H1 (cell line): ENCODE data around the gene NOL8. TPM values are rescaled to one million over a fixed set of nuclear protein-coding genes. Genes with fewer than 3 reads are reported as not detected.

ENCODE experiments used
- CTCF ChIA-PET: fragments of 300-600 bp; sonication (Branson Sonifier 250); formaldehyde crosslinking; loops from one replicate; lab custom pipeline; 2021; ENCODE audit not compliant: partially characterized antibody; lab: Charles Lee
- POLR2A ChIA-PET: fragments of 300-600 bp; sonication (Branson Sonifier 250); formaldehyde crosslinking; loops from one replicate; lab custom pipeline; 2021; ENCODE audit warnings: inconsistent platforms; ENCODE audit not compliant: partially characterized antibody; lab: Charles Lee
- DNase-seq, 2 experiments: peaks; one replicate each; pipeline versions ENCODE4 v3.0.0 to v3.0.0-alpha.2; 2010 to 2022; ENCODE audit warnings: low spot score in 2 of 2, low read depth in 1 of 2, mixed read lengths in 1 of 2
- FAIRE-seq: peaks from 2 replicates; lab custom pipeline; 2011; peaks lifted over from hg19 to GRCh38; lab: Jason Lieb, UNC
- H2AFZ ChIP-seq: 2 replicates; pipeline ENCODE4 v1.8.1; 2012; ENCODE audit warnings: low read length, inconsistent platforms
- H2AK5ac ChIP-seq: 2 replicates; pipeline ENCODE4 v1.6.1; 2013; ENCODE audit warnings: low read depth, low read length
- H2BK120ac ChIP-seq: replicated peaks from 2 replicates; pipeline ENCODE3; 2013; ENCODE audit warnings: low read depth, low read length, inconsistent platforms
- H2BK12ac ChIP-seq: 2 replicates; pipeline ENCODE4 v1.6.1; 2013; ENCODE audit warnings: low read depth, low read length
- H2BK15ac ChIP-seq: 2 replicates; pipeline ENCODE4 v1.6.1; 2013; ENCODE audit warnings: low read length
- H2BK20ac ChIP-seq: 2 replicates; pipeline ENCODE4 v1.6.1; 2013; ENCODE audit warnings: low read length
- H2BK5ac ChIP-seq: 2 replicates; pipeline ENCODE4 v1.6.1; 2013; ENCODE audit warnings: low read depth, low read length
- H3K14ac ChIP-seq: 2 replicates; pipeline ENCODE4 v1.6.1; 2013; ENCODE audit warnings: inconsistent platforms; ENCODE audit not compliant: insufficient read length
- H3K18ac ChIP-seq: 2 replicates; pipeline ENCODE4 v1.6.1; 2013; ENCODE audit warnings: low read length; ENCODE audit errors: extremely low read depth
- H3K23ac ChIP-seq: 2 replicates; pipeline ENCODE4 v1.6.1; 2013; ENCODE audit warnings: inconsistent platforms; ENCODE audit not compliant: insufficient read length
- H3K23me2 ChIP-seq: 2 replicates; pipeline ENCODE4 v1.6.1; 2013; ENCODE audit warnings: low read depth, low read length
- H3K27ac ChIP-seq: 2 replicates; pipeline ENCODE4 v1.6.1; 2011; ENCODE audit warnings: low read depth, low read length, inconsistent platforms
- H3K27me3 ChIP-seq, 4 experiments: replicated peaks in 1 of 4; 1 replicate in 1 of 4; 2 replicates in 3 of 4; pipeline versions ENCODE4 v1.6.1 to v1.8.1; 2011 to 2013; ENCODE audit warnings: low read length in 3 of 4, mild to moderate bottlenecking in 3 of 4, inconsistent platforms in 2 of 4, mixed read lengths in 2 of 4, moderate library complexity in 1 of 4; ENCODE audit not compliant: control insufficient read depth in 3 of 4, insufficient read depth in 3 of 4; ENCODE audit errors: extremely low read depth in 1 of 4
- H3K36me3 ChIP-seq, 4 experiments: 2 replicates each; pipeline versions ENCODE4 v1.6.1 to v1.8.1; 2011 to 2013; ENCODE audit warnings: mild to moderate bottlenecking in 4 of 4, low read length in 3 of 4, moderate library complexity in 2 of 4, control low read depth in 1 of 4, inconsistent platforms in 1 of 4; ENCODE audit not compliant: insufficient read depth in 4 of 4, control insufficient read depth in 2 of 4
- H3K4ac ChIP-seq: replicated peaks from 2 replicates; pipeline ENCODE3; 2013; ENCODE audit warnings: low read length, low read depth, mixed read lengths, inconsistent platforms; ENCODE audit not compliant: insufficient read length
- H3K4me1 ChIP-seq, 4 experiments: replicated peaks in 1 of 4; 1 replicate in 1 of 4; 2 replicates in 3 of 4; pipeline versions ENCODE4 v1.6.1 to v1.8.1; 2011 to 2013; ENCODE audit warnings: low read length in 3 of 4, inconsistent platforms in 2 of 4, mixed read lengths in 1 of 4; ENCODE audit not compliant: insufficient read depth in 4 of 4, control insufficient read depth in 3 of 4
- H3K4me2 ChIP-seq, 2 experiments: 2 replicates each; pipeline versions ENCODE4 v1.6.1 to v1.8.1; 2011 to 2013; ENCODE audit warnings: low read depth in 2 of 2, low read length in 2 of 2, control low read depth in 1 of 2, inconsistent platforms in 1 of 2, mild to moderate bottlenecking in 1 of 2; ENCODE audit not compliant: insufficient read depth in 1 of 2
- H3K4me3 ChIP-seq, 4 experiments: fragments of 200-600, 300-600 bp in 1 of 4; sonication (generic), shearing (Covaris generic), sonication (Bioruptor Twin) in 1 of 4; 2 replicates each; pipeline versions ENCODE4 v1.5.1 to v1.8.1; 2011 to 2016; ENCODE audit warnings: low read length in 4 of 4, low read depth in 3 of 4, control low read depth in 2 of 4, inconsistent platforms in 2 of 4, mild to moderate bottlenecking in 2 of 4, mixed read lengths in 1 of 4, moderate library complexity in 1 of 4; ENCODE audit not compliant: insufficient read depth in 2 of 4; ENCODE audit errors: extremely low read depth in 1 of 4
- H3K56ac ChIP-seq: replicated peaks from 2 replicates; pipeline ENCODE3; 2013; ENCODE audit warnings: low read depth, mild to moderate bottlenecking, mixed read lengths, low read length, inconsistent platforms; ENCODE audit not compliant: insufficient read length
- H3K79me1 ChIP-seq: 2 replicates; pipeline ENCODE4 v1.6.1; 2013; ENCODE audit warnings: low read depth, low read length, control low read depth
- H3K79me2 ChIP-seq, 2 experiments: 2 replicates each; pipeline versions ENCODE4 v1.6.1 to v1.8.1; 2012 to 2013; ENCODE audit warnings: low read length in 2 of 2, mild to moderate bottlenecking in 2 of 2, inconsistent platforms in 1 of 2; ENCODE audit not compliant: insufficient read depth in 2 of 2, control insufficient read depth in 1 of 2
- H3K9ac ChIP-seq, 4 experiments: replicated peaks in 1 of 4; 1 replicate in 1 of 4; 2 replicates in 3 of 4; pipeline versions ENCODE4 v1.6.1 to v1.8.1; 2011 to 2013; ENCODE audit warnings: low read depth in 3 of 4, low read length in 3 of 4, control low read depth in 2 of 4, mild to moderate bottlenecking in 2 of 4, moderate library complexity in 2 of 4, inconsistent platforms in 1 of 4; ENCODE audit errors: extremely low read depth in 1 of 4
- H3K9me3 ChIP-seq, 2 experiments: 2 replicates each; pipeline versions ENCODE4 v1.6.1 to v1.8.1; 2012 to 2013; ENCODE audit warnings: mild to moderate bottlenecking in 2 of 2, moderate library complexity in 2 of 2, control low read depth in 1 of 2, inconsistent platforms in 1 of 2, low read depth in 1 of 2, low read length in 1 of 2, mixed read lengths in 1 of 2; ENCODE audit not compliant: insufficient read depth in 2 of 2
- H4K20me1 ChIP-seq, 2 experiments: replicated peaks in 1 of 2; 2 replicates each; pipeline versions ENCODE3 to v1.8.1; 2011 to 2013; ENCODE audit warnings: inconsistent platforms in 2 of 2, low read length in 2 of 2, mild to moderate bottlenecking in 1 of 2; ENCODE audit not compliant: insufficient read depth in 2 of 2, control insufficient read depth in 1 of 2
- H4K5ac ChIP-seq: 2 replicates; pipeline ENCODE4 v1.6.1; 2013; ENCODE audit warnings: low read length, low read depth, mixed read lengths, inconsistent platforms; ENCODE audit not compliant: insufficient read length
- H4K8ac ChIP-seq: 2 replicates; pipeline ENCODE4 v1.8.0; 2013; ENCODE audit warnings: mild to moderate bottlenecking, moderate library complexity, low read length, inconsistent platforms; ENCODE audit not compliant: insufficient read depth; ENCODE audit errors: extremely low read depth
- H4K91ac ChIP-seq: replicated peaks from 2 replicates; pipeline ENCODE3; 2013; ENCODE audit warnings: low read length, mixed read lengths, inconsistent platforms; ENCODE audit not compliant: insufficient read length
- BRCA1 ChIP-seq: IDR thresholded peaks from 2 replicates; pipeline ENCODE4 v1.6.1; 2012; ENCODE audit warnings: low read depth, low read length, improper control_type of control experiment
- GABPA ChIP-seq: IDR thresholded peaks from 2 replicates; pipeline ENCODE4 v1.6.1; 2011; ENCODE audit warnings: mild to moderate bottlenecking, low read length, moderate library complexity, borderline replicate concordance; ENCODE audit not compliant: insufficient read depth
- JUND ChIP-seq: IDR thresholded peaks from 2 replicates; pipeline ENCODE4 v1.6.1; 2011; ENCODE audit warnings: mild to moderate bottlenecking, improper control_type of control experiment, low read length
- KDM1A ChIP-seq: fragments of 200-600, 300-600 bp; sonication (generic); IDR thresholded peaks from 2 replicates; pipeline ENCODE4 v1.7.1; 2016; ENCODE audit warnings: mild to moderate bottlenecking, low read length, borderline replicate concordance
- MAFK ChIP-seq: IDR thresholded peaks from 2 replicates; pipeline ENCODE4 v1.6.1; 2012; ENCODE audit warnings: low read depth, mild to moderate bottlenecking, improper control_type of control experiment, low read length
- NANOG ChIP-seq: IDR thresholded peaks from 2 replicates; pipeline ENCODE4 v1.6.1; 2011; ENCODE audit warnings: low read length, low read depth, mild to moderate bottlenecking, inconsistent platforms; ENCODE audit not compliant: insufficient read depth, poor library complexity, severe bottlenecking
- SIN3A ChIP-seq, 2 experiments: IDR thresholded peaks in 1 of 2; conservative IDR thresholded peaks in 1 of 2; 2 replicates each; pipeline ENCODE4 v1.6.1; 2011 to 2012; ENCODE audit warnings: low read length in 2 of 2, improper control_type of control experiment in 1 of 2, low read depth in 1 of 2, mild to moderate bottlenecking in 1 of 2
- TAF1 ChIP-seq: IDR thresholded peaks from 2 replicates; pipeline ENCODE4 v1.6.1; 2011; ENCODE audit warnings: mild to moderate bottlenecking, low read depth, low read length
- WGBS, 2 experiments: shearing (Covaris generic) in 1 of 2; methylation state at CpG; one replicate each; pipeline versions ENCODE4 v1.1.6 to v1.1.7; 2013 to 2015; ENCODE audit warnings: low lambda C conversion rate in 2 of 2, mixed read lengths in 2 of 2, inconsistent platforms in 1 of 2, low coverage in 1 of 2, missing lambda C conversion rate in 1 of 2; ENCODE audit not compliant: insufficient replicate concordance in 2 of 2, insufficient coverage in 1 of 2, insufficient read length in 1 of 2; ENCODE audit errors: extremely low coverage in 1 of 2, missing lambda C conversion rate in 1 of 2; 5-methylcytosine and 5-hydroxymethylcytosine counted together
- polyA plus RNA-seq, 7 experiments: library from polyadenylated mRNA; depleted of rRNA in 3 of 7; stranded (reverse) in 5 of 7; unstranded in 2 of 7; fragments of >200 nt in 5 of 7; fragments of 200-250 nt in 2 of 7; gene quantifications; 1 replicate in 5 of 7; 2 replicates in 1 of 7; 4 replicates in 1 of 7; pipeline versions ENCODE4 v1.2.1 to v1.2.3, GENCODE V29; 2011 to 2013; ENCODE audit warnings: missing spikeins in 2 of 7, mixed read lengths in 2 of 7
- total RNA-seq: library from RNA; stranded (reverse); fragmentation: NEBNext Ultra II Directional; extraction: Animal tissue kit (Norgen Biotek cat#: 25700); gene quantifications from 2 replicates; pipeline ENCODE4 v1.2.1, GENCODE V29; 2021
- TF ChIP-seq, protein P1 (sequence below): IDR thresholded peaks from 2 replicates; pipeline ENCODE4 v1.6.1; 2012; ENCODE audit warnings: inconsistent platforms
- TF ChIP-seq, protein P2 (sequence below): IDR thresholded peaks from 2 replicates; pipeline ENCODE4 v1.6.1; 2011; ENCODE audit warnings: low read length, improper control_type of control experiment

Gene NOL8
- total and polyA plus RNA-seq, 2 of the 8 experiments (the other 6 are each of a cell fraction or from before 2014, with no cell fraction given): 6.2 to 30.4 TPM

DNA sequence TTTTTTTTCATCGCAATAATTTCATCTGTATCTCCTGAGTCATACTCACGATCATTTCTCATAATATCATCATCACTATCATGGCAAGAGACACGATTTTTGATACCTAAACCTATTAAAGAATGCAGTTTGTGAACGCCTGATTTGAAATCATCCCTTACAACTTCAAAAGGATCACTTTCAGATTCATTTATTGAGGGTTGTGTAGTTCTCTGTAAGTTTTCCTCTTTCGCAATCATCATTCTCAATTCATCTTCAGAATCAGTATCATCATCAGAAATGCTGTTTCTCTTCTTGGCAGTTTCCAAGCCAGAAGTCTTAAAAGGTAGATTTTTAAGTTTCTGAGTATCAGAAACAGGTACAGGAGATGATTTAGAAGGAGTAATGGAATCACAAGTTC, 9.7 kb downstream of the NOL8 start:
- TF ChIP-seq GABPA: no peak
- no peak for TF ChIP-seq MAFK
- no peak for TF ChIP-seq BRCA1
- no peak for TF ChIP-seq KDM1A
- TF ChIP-seq, protein P1, sequence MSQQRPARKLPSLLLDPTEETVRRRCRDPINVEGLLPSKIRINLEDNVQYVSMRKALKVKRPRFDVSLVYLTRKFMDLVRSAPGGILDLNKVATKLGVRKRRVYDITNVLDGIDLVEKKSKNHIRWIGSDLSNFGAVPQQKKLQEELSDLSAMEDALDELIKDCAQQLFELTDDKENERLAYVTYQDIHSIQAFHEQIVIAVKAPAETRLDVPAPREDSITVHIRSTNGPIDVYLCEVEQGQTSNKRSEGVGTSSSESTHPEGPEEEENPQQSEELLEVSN: no peak
- TF ChIP-seq, protein P2, sequence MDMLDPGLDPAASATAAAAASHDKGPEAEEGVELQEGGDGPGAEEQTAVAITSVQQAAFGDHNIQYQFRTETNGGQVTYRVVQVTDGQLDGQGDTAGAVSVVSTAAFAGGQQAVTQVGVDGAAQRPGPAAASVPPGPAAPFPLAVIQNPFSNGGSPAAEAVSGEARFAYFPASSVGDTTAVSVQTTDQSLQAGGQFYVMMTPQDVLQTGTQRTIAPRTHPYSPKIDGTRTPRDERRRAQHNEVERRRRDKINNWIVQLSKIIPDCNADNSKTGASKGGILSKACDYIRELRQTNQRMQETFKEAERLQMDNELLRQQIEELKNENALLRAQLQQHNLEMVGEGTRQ: no peak
- TF ChIP-seq NANOG: no peak
- TF ChIP-seq JUND: no peak
- no peak for TF ChIP-seq TAF1
- TF ChIP-seq SIN3A (conservative IDR thresholded peaks at IDR 0.05 in 1 of 2, IDR thresholded peaks at IDR 0.05 in 1 of 2; ENCODE audit: low read depth in 1 of 2, low read length in 2 of 2): no peak
- no peak overlapping the region for H3K9ac ChIP-seq
- H2AFZ ChIP-seq: no peak overlapping the region
- H3K4me3 ChIP-seq: no peak overlapping the region
- H3K4me1 ChIP-seq: no peaks in the 10 kb centered on the region
- H4K91ac ChIP-seq: no peak overlapping the region
- WGBS, 2 experiments: 88% methylated on average over 5 of the region's 5 CpGs; no CpG with 5 or more reads in 1 of the 2 experiments
- no peak overlapping the region for H3K18ac ChIP-seq
- no peak overlapping the region for H3K23ac ChIP-seq
- no peaks in the 10 kb centered on the region for H3K9me3 ChIP-seq
- POLR2A ChIA-PET: interaction anchor here (1.0 kb wide), 1 partner anchor 20 kb away, joined by 3 read pairs; no protein-coding TSS in a partner anchor
- H4K20me1 ChIP-seq: peaks cover 0 to 3% of the 10 kb centered on the region in 2 experiments
- no peak overlapping the region for H3K4me2 ChIP-seq
- H2BK12ac ChIP-seq: no peak overlapping the region
- H3K4ac ChIP-seq: no peak overlapping the region
- peaks cover 3% of the 10 kb centered on the region; the same call in 1 of the 2 replicates for H3K79me1 ChIP-seq
- H4K5ac ChIP-seq: no peak overlapping the region
- H2BK20ac ChIP-seq: no peak overlapping the region
- FAIRE-seq: no peak
- H3K27ac ChIP-seq: no peak overlapping the region
- no peaks in the 10 kb centered on the region for H3K23me2 ChIP-seq
- no peak for DNase-seq
- H2BK5ac ChIP-seq: no peak overlapping the region
- H4K8ac ChIP-seq: no peak overlapping the region
- no peaks in the 10 kb centered on the region for H3K27me3 ChIP-seq
- H2BK15ac ChIP-seq: no peak overlapping the region
- H3K56ac ChIP-seq: no peak overlapping the region
- H2AK5ac ChIP-seq: no peak overlapping the region
- CTCF ChIA-PET: no interaction called here
- peaks cover 0 to 6% of the 10 kb centered on the region in 2 experiments; a peak in 2 of 4 replicates for H3K79me2 ChIP-seq
- peaks cover 16 to 66% (median 40%) of the 10 kb centered on the region in 4 experiments for H3K36me3 ChIP-seq
- no peak overlapping the region for H3K14ac ChIP-seq
- no peak overlapping the region for H2BK120ac ChIP-seq
